ENCODE data around the gene BMPER. TPM values are rescaled to one million over a fixed set of nuclear protein-coding genes. Genes with fewer than 3 reads are reported as not detected.

BMPER gene
- total and polyA plus RNA-seq, 10 of the 15 experiments (the other 5 are each of a cell fraction or from before 2014, with no cell fraction given), result 0.02 to 0.08 TPM; not detected in 8

- no peak for TF ChIP-seq ZNF592 (IDR thresholded peaks at IDR 0.05)
- no peak for TF ChIP-seq NR2C1 (IDR thresholded peaks at IDR 0.05)
- TF ChIP-seq ATF2 (IDR thresholded peaks at IDR 0.05; ENCODE audit: low read length), result no peak
- no peak for TF ChIP-seq PML (IDR thresholded peaks at IDR 0.05; ENCODE audit: low read length)
- no peak for TF ChIP-seq LARP7 (IDR thresholded peaks at IDR 0.05)
- no peak for TF ChIP-seq BMI1 (IDR thresholded peaks at IDR 0.05; ENCODE audit: borderline replicate concordance)
Measured at GRCh38 chr7:34140066-34140465, 234.7 kb downstream of the BMPER start (continued).

- Histone ChIP-seq H2AFZ (ENCODE audit: control insufficient read depth, low read depth, low read length) (no peak overlapping the region), H3K79me2 (ENCODE audit: control insufficient read depth, insufficient read depth, low read length) (no peaks in the 10 kb centered on the region), H3K36me3 (ENCODE audit: control insufficient read depth in 2 of 2, insufficient read depth in 2 of 2, low read length in 1 of 2) (no peaks in the 10 kb centered on the region), H3K27me3 (replicated peaks in 1 of 2; ENCODE audit: control insufficient read depth in 2 of 2, insufficient read depth in 2 of 2, low read length in 1 of 2) (no peaks in the 10 kb centered on the region), H3K9ac (ENCODE audit: control insufficient read depth, insufficient read depth, low read length) (no peak overlapping the region), H3K4me1 (ENCODE audit: control insufficient read depth, insufficient read depth, low read length) (no peaks in the 10 kb centered on the region), H3K9me3 (replicated peaks; ENCODE audit: control insufficient read depth, insufficient read depth, low read length) (no peaks in the 10 kb centered on the region), H3K4me3 (no peak overlapping the region), H3K4me2 (ENCODE audit: control insufficient read depth, insufficient read depth) (no peak overlapping the region), H3K27ac (ENCODE audit: control insufficient read depth, insufficient read depth) (no peak overlapping the region), H4K20me1 (ENCODE audit: control insufficient read depth, insufficient read depth) (no peaks in the 10 kb centered on the region)
- ATAC-seq (no peak), DNase-seq (ENCODE audit: low read depth, low spot score) (no peak), FAIRE-seq (no peak)
- ChIA-PET SMC1A (ENCODE audit: uncharacterized antibody, unreplicated experiment) (no interaction called here), RAD21 (ENCODE audit: unreplicated experiment) (no interaction called here), CTCF (interaction anchor here (0.9 kb wide), 1 partner anchor 55 kb away, joined by 3 read pairs; no protein-coding TSS in a partner anchor), POLR2A (no interaction called here)
- TF ChIP-seq STAT1 (conservative IDR thresholded peaks at IDR 0.05) (no peak), RB1 (IDR thresholded peaks at IDR 0.05; ENCODE audit: borderline replicate concordance) (no peak), MXI1 (IDR thresholded peaks at IDR 0.05; ENCODE audit: low read depth, low read length) (no peak), CEBPB (IDR thresholded peaks at IDR 0.05; ENCODE audit: borderline replicate concordance in 1 of 2, low read depth in 2 of 2, low read length in 2 of 2) (no peak)
- intact Hi-C loops (cut with micrococcal nuclease; ENCODE audit: unreplicated experiment), result no loop called here
- in situ Hi-C loops (cut with MboI), result no loop called here
- WGBS (ENCODE audit: insufficient coverage, insufficient replicate concordance, low lambda C conversion rate, missing lambda C conversion rate), result 0% methylated on average over 2 of the region's 2 CpGs
- BruUV-seq (replicated peaks), result no TSS peak
Measured at GRCh38 chr7:34143402-34143801, 238.1 kb downstream of the BMPER start.
